ENCODE results near the gene NT5C1A. TPM values are rescaled to one million over a fixed set of nuclear protein-coding genes. Genes with fewer than 3 reads are reported as not detected.

The NT5C1A gene
- polyA plus RNA-seq, 2 of the 4 experiments (the other 2 are of a cell fraction) = not detected

DNA sequence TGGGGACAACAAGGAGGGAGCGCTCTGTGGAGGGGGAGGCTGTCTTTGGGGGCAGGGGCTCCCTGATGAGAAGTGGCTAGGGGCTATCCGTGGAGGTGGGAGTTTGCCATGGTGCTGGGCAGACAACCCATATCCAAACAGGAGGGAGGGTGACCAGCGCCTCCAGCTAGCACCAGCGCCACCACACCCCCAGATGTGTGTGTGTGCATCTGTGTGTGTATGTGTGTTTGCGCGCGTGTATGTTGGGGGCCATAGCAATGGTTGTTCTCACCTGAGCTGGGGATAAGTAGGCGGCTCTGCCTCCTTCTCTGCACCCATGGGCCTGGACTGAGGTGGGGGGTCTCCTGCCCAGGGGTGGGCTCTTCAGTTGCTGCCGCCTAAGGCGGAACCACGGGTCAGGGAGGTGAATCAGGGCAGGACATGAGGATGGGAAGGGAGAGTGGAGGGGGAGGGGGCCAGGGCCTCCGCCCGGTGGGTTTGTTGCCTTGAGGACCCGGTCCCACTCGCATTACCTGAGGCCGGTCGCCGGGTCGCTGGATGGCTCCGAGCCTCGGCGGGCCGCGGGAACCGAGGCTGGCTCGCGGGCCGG is 19.0 kb upstream of the NT5C1A start:
- POLR2A ChIA-PET = interaction anchor here (0.9 kb wide), 1 partner anchor 10 kb away, joined by 3 read pairs; no protein-coding TSS in a partner anchor

DNA sequence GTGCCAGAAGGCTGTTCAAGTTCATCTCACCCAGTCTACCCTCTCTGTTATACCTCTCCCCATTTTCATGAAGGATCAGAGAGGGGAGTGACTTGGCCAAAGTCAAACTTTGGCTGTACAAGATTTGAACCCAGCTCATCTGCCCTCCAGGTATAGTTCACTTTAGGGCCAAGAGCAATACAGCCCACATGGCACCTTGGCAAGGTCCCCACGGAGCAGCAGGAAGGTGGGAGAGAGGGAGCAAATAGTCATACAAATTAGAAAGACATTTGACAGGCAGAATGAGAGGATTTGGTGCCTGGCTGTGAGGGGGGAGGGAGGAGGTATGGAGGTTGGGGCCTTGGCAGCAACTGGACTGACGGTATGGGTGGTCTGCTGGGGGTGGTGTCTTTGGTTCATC is 18.3 kb upstream of the NT5C1A start:
- DNase-seq (ENCODE audit: low read depth in 1 of 2, low spot score in 1 of 2) (no peak), ATAC-seq (no peak), FAIRE-seq (no peak)
- H3K27ac ChIP-seq = no peak overlapping the region
- peaks cover 8% of the 10 kb centered on the region; the same call in 2 of the 3 replicates for H3K4me1 ChIP-seq
- ChIA-PET CTCF (interaction anchor here (1.0 to 2.0 kb wide), 5 partner anchors 11 to 82 kb away, joined by 3 to 7 read pairs (median 5); partner anchors contain the start of gene NT5C1A), POLR2A (no interaction called here)
- TF ChIP-seq HDAC2 (IDR thresholded peaks at IDR 0.05) = no peak
- WGBS (ENCODE audit: missing lambda C conversion rate) = 11% methylated on average over 2 of the region's 2 CpGs
- H3K4me3 ChIP-seq = no peak overlapping the region
- H3K4me2 ChIP-seq = no peak overlapping the region
- no peaks in the 10 kb centered on the region for H3K9me3 ChIP-seq

More for the DNA sequence above, 19.0 kb upstream of the NT5C1A start:
- no peak for TF ChIP-seq FOSB (CRISPR knock-in tag; IDR thresholded peaks at IDR 0.05)
- TF ChIP-seq JUN (IDR thresholded peaks at IDR 0.05) = no peak
- TF ChIP-seq, protein P1, sequence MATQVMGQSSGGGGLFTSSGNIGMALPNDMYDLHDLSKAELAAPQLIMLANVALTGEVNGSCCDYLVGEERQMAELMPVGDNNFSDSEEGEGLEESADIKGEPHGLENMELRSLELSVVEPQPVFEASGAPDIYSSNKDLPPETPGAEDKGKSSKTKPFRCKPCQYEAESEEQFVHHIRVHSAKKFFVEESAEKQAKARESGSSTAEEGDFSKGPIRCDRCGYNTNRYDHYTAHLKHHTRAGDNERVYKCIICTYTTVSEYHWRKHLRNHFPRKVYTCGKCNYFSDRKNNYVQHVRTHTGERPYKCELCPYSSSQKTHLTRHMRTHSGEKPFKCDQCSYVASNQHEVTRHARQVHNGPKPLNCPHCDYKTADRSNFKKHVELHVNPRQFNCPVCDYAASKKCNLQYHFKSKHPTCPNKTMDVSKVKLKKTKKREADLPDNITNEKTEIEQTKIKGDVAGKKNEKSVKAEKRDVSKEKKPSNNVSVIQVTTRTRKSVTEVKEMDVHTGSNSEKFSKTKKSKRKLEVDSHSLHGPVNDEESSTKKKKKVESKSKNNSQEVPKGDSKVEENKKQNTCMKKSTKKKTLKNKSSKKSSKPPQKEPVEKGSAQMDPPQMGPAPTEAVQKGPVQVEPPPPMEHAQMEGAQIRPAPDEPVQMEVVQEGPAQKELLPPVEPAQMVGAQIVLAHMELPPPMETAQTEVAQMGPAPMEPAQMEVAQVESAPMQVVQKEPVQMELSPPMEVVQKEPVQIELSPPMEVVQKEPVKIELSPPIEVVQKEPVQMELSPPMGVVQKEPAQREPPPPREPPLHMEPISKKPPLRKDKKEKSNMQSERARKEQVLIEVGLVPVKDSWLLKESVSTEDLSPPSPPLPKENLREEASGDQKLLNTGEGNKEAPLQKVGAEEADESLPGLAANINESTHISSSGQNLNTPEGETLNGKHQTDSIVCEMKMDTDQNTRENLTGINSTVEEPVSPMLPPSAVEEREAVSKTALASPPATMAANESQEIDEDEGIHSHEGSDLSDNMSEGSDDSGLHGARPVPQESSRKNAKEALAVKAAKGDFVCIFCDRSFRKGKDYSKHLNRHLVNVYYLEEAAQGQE (IDR thresholded peaks at IDR 0.05) = no peak
- no peak for DNase-seq (ENCODE audit: low read depth in 1 of 2, low spot score in 1 of 2)
- H3K27ac ChIP-seq = 0 out of 6 replicates have a peak overlapping the region, but pooled peaks of 1 of the 2 experiments have one; percentile 44
- peak overlapping the region; percentile 98 for H3K4me2 ChIP-seq
- peak overlapping the region; percentile 52 for H3K4me3 ChIP-seq
- no peaks in the 10 kb centered on the region for H3K9me3 ChIP-seq
- ATAC-seq = peak; percentile 41 to 48; a peak in 4 of 6 replicates
- WGBS (ENCODE audit: missing lambda C conversion rate) = 35% methylated on average over 9 of the region's 28 CpGs
- no peak for FAIRE-seq
- H3K4me1 ChIP-seq = peaks cover 8% of the 10 kb centered on the region; the same call in 2 of the 3 replicates
- CTCF ChIA-PET = interaction anchor here (1.0 to 1.6 kb wide), 3 partner anchors 11 to 83 kb away, joined by 3 to 5 read pairs (median 5); partner anchors contain the start of gene NT5C1A

DNA sequence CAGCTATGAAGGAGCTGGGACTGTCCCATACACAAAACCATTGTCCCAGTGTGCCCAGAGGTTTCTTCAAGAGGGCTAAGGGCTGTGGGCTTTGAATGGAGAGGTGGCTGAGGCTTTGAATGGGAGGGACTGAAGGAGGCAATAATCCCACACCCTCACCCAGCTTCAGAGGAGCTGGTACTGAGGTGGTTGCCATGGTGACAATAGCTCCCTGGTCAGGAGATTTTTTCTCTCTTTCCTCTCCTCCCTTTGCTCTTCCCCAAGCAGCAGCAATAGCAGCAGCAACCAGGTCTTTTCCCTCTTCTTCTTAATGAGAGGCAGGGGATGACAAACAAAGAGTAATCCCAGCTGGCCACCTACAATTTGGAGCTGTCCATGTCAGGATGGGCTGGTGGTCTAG is 17.7 kb upstream of the NT5C1A start:
- FAIRE-seq = no peak
- POLR2A ChIA-PET = no interaction called here
- CTCF ChIA-PET = interaction anchor here (1.0 to 2.0 kb wide), 4 partner anchors 12 to 82 kb away, joined by 3 to 7 read pairs (median 4); no protein-coding TSS in a partner anchor
- TF ChIP-seq POLR2AphosphoS2 (conservative IDR thresholded peaks at IDR 0.05; ENCODE audit: low read length) = no peak
- no peak for TF ChIP-seq NR3C1 (IDR thresholded peaks at IDR 0.05)
- TF ChIP-seq RARB (CRISPR knock-in tag; IDR thresholded peaks at IDR 0.05) = no peak
- TF ChIP-seq CHD2 (IDR thresholded peaks at IDR 0.05; ENCODE audit: low read length, partially characterized antibody) = no peak
- no peak for TF ChIP-seq TP53 (CRISPR knock-in tag; IDR thresholded peaks at IDR 0.05)
- TF ChIP-seq, protein P2, sequence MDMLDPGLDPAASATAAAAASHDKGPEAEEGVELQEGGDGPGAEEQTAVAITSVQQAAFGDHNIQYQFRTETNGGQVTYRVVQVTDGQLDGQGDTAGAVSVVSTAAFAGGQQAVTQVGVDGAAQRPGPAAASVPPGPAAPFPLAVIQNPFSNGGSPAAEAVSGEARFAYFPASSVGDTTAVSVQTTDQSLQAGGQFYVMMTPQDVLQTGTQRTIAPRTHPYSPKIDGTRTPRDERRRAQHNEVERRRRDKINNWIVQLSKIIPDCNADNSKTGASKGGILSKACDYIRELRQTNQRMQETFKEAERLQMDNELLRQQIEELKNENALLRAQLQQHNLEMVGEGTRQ (IDR thresholded peaks at IDR 0.05) = no peak
- TF ChIP-seq, protein P3, sequence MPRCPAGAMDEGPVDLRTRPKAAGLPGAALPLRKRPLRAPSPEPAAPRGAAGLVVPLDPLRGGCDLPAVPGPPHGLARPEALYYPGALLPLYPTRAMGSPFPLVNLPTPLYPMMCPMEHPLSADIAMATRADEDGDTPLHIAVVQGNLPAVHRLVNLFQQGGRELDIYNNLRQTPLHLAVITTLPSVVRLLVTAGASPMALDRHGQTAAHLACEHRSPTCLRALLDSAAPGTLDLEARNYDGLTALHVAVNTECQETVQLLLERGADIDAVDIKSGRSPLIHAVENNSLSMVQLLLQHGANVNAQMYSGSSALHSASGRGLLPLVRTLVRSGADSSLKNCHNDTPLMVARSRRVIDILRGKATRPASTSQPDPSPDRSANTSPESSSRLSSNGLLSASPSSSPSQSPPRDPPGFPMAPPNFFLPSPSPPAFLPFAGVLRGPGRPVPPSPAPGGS (IDR thresholded peaks at IDR 0.05) = no peak
- no peak for TF ChIP-seq ZSCAN20 (CRISPR knock-in tag; IDR thresholded peaks at IDR 0.05)
- TF ChIP-seq, protein P4, sequence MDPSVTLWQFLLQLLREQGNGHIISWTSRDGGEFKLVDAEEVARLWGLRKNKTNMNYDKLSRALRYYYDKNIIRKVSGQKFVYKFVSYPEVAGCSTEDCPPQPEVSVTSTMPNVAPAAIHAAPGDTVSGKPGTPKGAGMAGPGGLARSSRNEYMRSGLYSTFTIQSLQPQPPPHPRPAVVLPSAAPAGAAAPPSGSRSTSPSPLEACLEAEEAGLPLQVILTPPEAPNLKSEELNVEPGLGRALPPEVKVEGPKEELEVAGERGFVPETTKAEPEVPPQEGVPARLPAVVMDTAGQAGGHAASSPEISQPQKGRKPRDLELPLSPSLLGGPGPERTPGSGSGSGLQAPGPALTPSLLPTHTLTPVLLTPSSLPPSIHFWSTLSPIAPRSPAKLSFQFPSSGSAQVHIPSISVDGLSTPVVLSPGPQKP (IDR thresholded peaks at IDR 0.05; ENCODE audit: low read depth, low read length) = no peak
- TF ChIP-seq SREBF2 (IDR thresholded peaks at IDR 0.05) = no peak
- TF ChIP-seq ZC3H11A (IDR thresholded peaks at IDR 0.05) = no peak
- TF ChIP-seq JUNB (IDR thresholded peaks at IDR 0.05) = no peak
- TF ChIP-seq CEBPB (IDR thresholded peaks at IDR 0.05) = no peak
- no peak for TF ChIP-seq RFX5 (IDR thresholded peaks at IDR 0.05)
- TF ChIP-seq ESRRA (IDR thresholded peaks at IDR 0.05; ENCODE audit: borderline replicate concordance, low read length) = no peak
- TF ChIP-seq PHF8 (IDR thresholded peaks at IDR 0.05; ENCODE audit: borderline replicate concordance, low read depth) = no peak
- no peak for TF ChIP-seq HOXB5 (CRISPR knock-in tag; IDR thresholded peaks at IDR 0.05)
- no peak for TF ChIP-seq EHMT2 (IDR thresholded peaks at IDR 0.05; ENCODE audit: low read depth)
- no peak overlapping the region for H3K27ac ChIP-seq
- ATAC-seq = no peak
- no peaks in the 10 kb centered on the region for H3K9me3 ChIP-seq
- no peak overlapping the region for H3K4me3 ChIP-seq
- peaks cover 8% of the 10 kb centered on the region; the same call in 2 of the 3 replicates for H3K4me1 ChIP-seq
- no peak overlapping the region for H3K4me2 ChIP-seq
- no peak for DNase-seq (ENCODE audit: low read depth in 1 of 2, low spot score in 1 of 2)
